ENCODE measurements around the gene SEC24B.

Gene SEC24B

GRCh38 chr4:109441862-109442458, 8.3 kb downstream of the SEC24B start:
- H3K4me2 ChIP-seq (ENCODE audit: insufficient read depth, low read length) = no peak overlapping the region
- no peak for TF ChIP-seq EZH2 (IDR thresholded peaks at IDR 0.05; ENCODE audit: borderline replicate concordance, low read depth, low read length, severe bottlenecking)
- no peak for TF ChIP-seq CTCF (IDR thresholded peaks at IDR 0.05; ENCODE audit: borderline replicate concordance, extremely low read depth, low read length, poor library complexity, severe bottlenecking)
- H3K4me3 ChIP-seq (ENCODE audit: low read depth in 1 of 2, low read length in 2 of 2) = no peak overlapping the region
- H3K79me2 ChIP-seq (ENCODE audit: insufficient read depth, low read length) = peaks cover 99% of the 10 kb centered on the region
- no peaks in the 10 kb centered on the region for H3K9me3 ChIP-seq (ENCODE audit: insufficient read depth, low read length, severe bottlenecking)
- DNase-seq = no peak
- H2AFZ ChIP-seq (ENCODE audit: low read depth, low read length) = no peak overlapping the region
- peaks cover 13% of the 10 kb centered on the region for H3K36me3 ChIP-seq (ENCODE audit: insufficient read depth, low read length)
- H3K27me3 ChIP-seq (ENCODE audit: insufficient read depth, low read length, poor library complexity) = no peaks in the 10 kb centered on the region
- H3K9ac ChIP-seq (ENCODE audit: low read depth, low read length) = no peak overlapping the region
- peaks cover 13% of the 10 kb centered on the region; the same call in 1 of the 2 replicates for H3K4me1 ChIP-seq (ENCODE audit: insufficient read depth, low read length)
- no peak overlapping the region for H3K27ac ChIP-seq (ENCODE audit: low read length)
- ATAC-seq (ENCODE audit: insufficient read depth, low read depth) = no peak
- H4K20me1 ChIP-seq (ENCODE audit: insufficient read depth, low read length) = peaks cover 65% of the 10 kb centered on the region

GRCh38 chr4:109444182-109444844, 10.7 kb downstream of the SEC24B start:
- H3K4me1 ChIP-seq (ENCODE audit: insufficient read depth, low read length) = 0 out of 2 replicates have a peak, but pooled peaks cover 6% of the 10 kb centered on the region
- ATAC-seq (ENCODE audit: insufficient read depth, low read depth) (no peak), DNase-seq (no peak)
- H3K36me3 ChIP-seq (ENCODE audit: insufficient read depth, low read length) = peaks cover 23% of the 10 kb centered on the region
- H3K4me3 ChIP-seq (ENCODE audit: low read depth in 1 of 2, low read length in 2 of 2) = no peak overlapping the region
- no peak overlapping the region for H3K4me2 ChIP-seq (ENCODE audit: insufficient read depth, low read length)
- TF ChIP-seq EZH2 (IDR thresholded peaks at IDR 0.05; ENCODE audit: borderline replicate concordance, low read depth, low read length, severe bottlenecking) (no peak), CTCF (IDR thresholded peaks at IDR 0.05; ENCODE audit: borderline replicate concordance, extremely low read depth, low read length, poor library complexity, severe bottlenecking) (no peak)
- H2AFZ ChIP-seq (ENCODE audit: low read depth, low read length) = no peak overlapping the region
- peaks cover 99% of the 10 kb centered on the region for H3K79me2 ChIP-seq (ENCODE audit: insufficient read depth, low read length)
- H3K27me3 ChIP-seq (ENCODE audit: insufficient read depth, low read length, poor library complexity) = no peaks in the 10 kb centered on the region
- no peak overlapping the region for H3K27ac ChIP-seq (ENCODE audit: low read length)
- peaks cover 72% of the 10 kb centered on the region for H4K20me1 ChIP-seq (ENCODE audit: insufficient read depth, low read length)
- H3K9ac ChIP-seq (ENCODE audit: low read depth, low read length) = no peak overlapping the region
- no peaks in the 10 kb centered on the region for H3K9me3 ChIP-seq (ENCODE audit: insufficient read depth, low read length, severe bottlenecking)

GRCh38 chr4:109447278-109447677, 13.7 kb downstream of the SEC24B start:
- ATAC-seq (ENCODE audit: insufficient read depth, low read depth) = peak; percentile 58; the same call in 2 of the 3 replicates
- H4K20me1 ChIP-seq (ENCODE audit: insufficient read depth, low read length) = peaks cover 67% of the 10 kb centered on the region
- no peak overlapping the region for H3K4me2 ChIP-seq (ENCODE audit: insufficient read depth, low read length)
- H3K9ac ChIP-seq (ENCODE audit: low read depth, low read length) = no peak overlapping the region
- H3K79me2 ChIP-seq (ENCODE audit: insufficient read depth, low read length) = peaks cover 99% of the 10 kb centered on the region
- no peak for DNase-seq
- no peak for TF ChIP-seq CTCF (IDR thresholded peaks at IDR 0.05; ENCODE audit: borderline replicate concordance, extremely low read depth, low read length, poor library complexity, severe bottlenecking)
- no peak for TF ChIP-seq EZH2 (IDR thresholded peaks at IDR 0.05; ENCODE audit: borderline replicate concordance, low read depth, low read length, severe bottlenecking)
- H3K27me3 ChIP-seq (ENCODE audit: insufficient read depth, low read length, poor library complexity) = no peaks in the 10 kb centered on the region
- H3K4me1 ChIP-seq (ENCODE audit: insufficient read depth, low read length) = no peaks in the 10 kb centered on the region
- H3K9me3 ChIP-seq (ENCODE audit: insufficient read depth, low read length, severe bottlenecking) = no peaks in the 10 kb centered on the region
- no peak overlapping the region for H2AFZ ChIP-seq (ENCODE audit: low read depth, low read length)
- no peak overlapping the region for H3K4me3 ChIP-seq (ENCODE audit: low read depth in 1 of 2, low read length in 2 of 2)
- H3K27ac ChIP-seq (ENCODE audit: low read length) = no peak overlapping the region
- peaks cover 49% of the 10 kb centered on the region for H3K36me3 ChIP-seq (ENCODE audit: insufficient read depth, low read length)

All from DND-41 (cell line).